LNCAP (cell line): Measurements from ENCODE around the gene SLCO4A1.

Experiments
- TF ChIP-seq, protein P1 (sequence below): fragments of 450-650 bp; IDR thresholded peaks from 2 replicates; pipeline ENCODE4 v1.5.1; 2017; ENCODE audit warnings: mild to moderate bottlenecking

The SLCO4A1 gene

GRCh38 chr20:62652041-62652893 is 10.0 kb downstream of the SLCO4A1 start:
- TF ChIP-seq, protein P1, sequence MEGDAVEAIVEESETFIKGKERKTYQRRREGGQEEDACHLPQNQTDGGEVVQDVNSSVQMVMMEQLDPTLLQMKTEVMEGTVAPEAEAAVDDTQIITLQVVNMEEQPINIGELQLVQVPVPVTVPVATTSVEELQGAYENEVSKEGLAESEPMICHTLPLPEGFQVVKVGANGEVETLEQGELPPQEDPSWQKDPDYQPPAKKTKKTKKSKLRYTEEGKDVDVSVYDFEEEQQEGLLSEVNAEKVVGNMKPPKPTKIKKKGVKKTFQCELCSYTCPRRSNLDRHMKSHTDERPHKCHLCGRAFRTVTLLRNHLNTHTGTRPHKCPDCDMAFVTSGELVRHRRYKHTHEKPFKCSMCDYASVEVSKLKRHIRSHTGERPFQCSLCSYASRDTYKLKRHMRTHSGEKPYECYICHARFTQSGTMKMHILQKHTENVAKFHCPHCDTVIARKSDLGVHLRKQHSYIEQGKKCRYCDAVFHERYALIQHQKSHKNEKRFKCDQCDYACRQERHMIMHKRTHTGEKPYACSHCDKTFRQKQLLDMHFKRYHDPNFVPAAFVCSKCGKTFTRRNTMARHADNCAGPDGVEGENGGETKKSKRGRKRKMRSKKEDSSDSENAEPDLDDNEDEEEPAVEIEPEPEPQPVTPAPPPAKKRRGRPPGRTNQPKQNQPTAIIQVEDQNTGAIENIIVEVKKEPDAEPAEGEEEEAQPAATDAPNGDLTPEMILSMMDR: no peak

DNA sequence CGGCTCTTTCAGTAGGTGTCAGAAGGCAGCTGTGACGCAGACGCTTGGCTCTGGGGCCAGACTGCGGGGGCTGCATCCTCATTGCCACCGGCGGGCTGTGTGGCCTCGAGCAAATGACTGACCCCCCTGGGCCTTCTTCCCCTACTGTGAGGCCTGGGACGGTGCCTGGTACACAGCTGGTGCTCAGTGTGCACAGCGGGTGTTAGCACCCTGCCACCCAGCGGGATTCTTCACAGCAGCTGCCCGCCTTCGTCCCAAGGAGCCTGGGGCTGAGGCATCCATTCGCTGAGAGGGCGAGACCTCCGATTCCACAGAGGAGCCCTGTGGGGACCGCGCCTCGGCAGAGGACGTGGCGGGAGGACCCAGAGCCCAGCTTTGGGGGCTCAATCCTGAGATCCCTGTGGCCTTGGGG is 10.6 kb downstream of the SLCO4A1 start:
- TF ChIP-seq, protein P1: no peak

DNA sequence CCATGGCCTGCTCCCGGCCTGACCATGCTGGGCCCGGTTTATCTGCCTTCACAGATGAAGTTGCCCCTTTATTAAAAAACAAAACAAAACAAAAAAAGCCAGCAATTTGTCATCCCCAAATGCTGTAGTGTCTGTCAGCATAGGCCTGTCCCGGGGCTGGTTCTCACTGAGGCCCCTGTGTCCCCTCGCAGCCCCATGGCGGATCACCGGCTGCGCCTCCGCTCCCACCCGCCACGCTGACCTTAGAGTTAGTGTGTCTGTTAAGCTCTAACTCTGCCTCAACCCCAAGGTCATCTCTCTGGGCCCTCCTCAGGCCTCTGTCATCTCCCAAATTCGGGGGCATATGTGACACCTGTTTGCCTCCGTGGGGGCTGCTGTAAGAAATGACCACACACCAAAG is 11.1 kb downstream of the SLCO4A1 start:
- TF ChIP-seq, protein P1: no peak

DNA sequence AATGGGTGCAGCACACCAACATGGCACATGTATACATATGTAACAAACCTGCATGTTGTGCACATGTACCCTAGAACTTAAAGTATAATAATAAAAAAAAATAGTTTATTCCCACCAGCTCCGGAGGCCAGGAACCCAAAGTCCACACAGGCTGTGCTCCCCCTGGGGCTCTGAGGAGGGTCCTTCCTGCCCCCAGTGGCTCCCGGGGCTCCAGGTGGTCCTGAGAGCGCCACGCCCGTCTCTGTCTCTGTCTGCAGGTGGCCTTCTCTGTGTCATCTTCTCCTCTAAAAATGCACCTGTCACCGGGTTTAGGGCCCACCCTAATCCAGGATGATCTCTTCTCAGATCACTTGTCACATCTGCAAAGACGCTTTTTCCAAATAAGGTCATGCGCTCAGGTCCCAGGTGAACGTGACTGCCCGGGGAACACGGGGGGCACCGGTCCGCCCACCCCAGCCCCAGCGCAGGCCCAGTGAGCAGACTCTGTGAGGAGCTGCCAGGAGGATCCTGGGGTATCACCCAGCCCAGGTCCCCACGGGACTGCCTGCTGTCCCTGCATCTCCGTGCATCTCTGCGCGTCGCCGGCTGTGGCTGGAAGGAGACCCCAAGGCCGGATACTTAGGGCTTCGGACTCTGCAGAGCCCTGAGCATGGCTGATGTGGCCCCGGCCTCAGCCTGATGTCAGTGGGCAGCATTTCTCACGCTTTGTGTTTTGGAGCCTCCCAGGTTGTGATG is 11.8 kb downstream of the SLCO4A1 start:
- TF ChIP-seq, protein P1: no peak

- TF ChIP-seq, protein P1: no peak
Measured at GRCh38 chr20:62655282-62656196, 13.2 kb downstream of the SLCO4A1 start.

- TF ChIP-seq, protein P1: no peak
Measured at GRCh38 chr20:62656197-62656918, 14.1 kb downstream of the SLCO4A1 start.
